Lower leg skin (tissue), 4 donors: ENCODE data around the gene LRRIQ1. TPM values are rescaled to one million over a fixed set of nuclear protein-coding genes. Genes with fewer than 3 reads are reported as not detected.

Experiments used
- DNase-seq, 2 donors: peaks; one replicate each; pipeline ENCODE4 v3.0.0-alpha.2; 2019; ENCODE audit warnings: low spot score in 2 of 2
- H3K4me3 ChIP-seq: fragments of 200-600 bp; sonication (generic); 2 replicates; pipeline ENCODE4 v1.5.1; 2017; ENCODE audit warnings: mild to moderate bottlenecking, low read depth; ENCODE audit not compliant: poor library complexity, severe bottlenecking
- POLR2A ChIP-seq, 2 donors: fragments of 450-650 bp; IDR thresholded peaks; one replicate each; pipeline ENCODE4 v1.6.1; 2016 to 2017; ENCODE audit warnings: antibody characterized with exemption in 2 of 2, mild to moderate bottlenecking in 1 of 2, moderate library complexity in 1 of 2
- WGBS, 2 donors: methylation state at CpG; one replicate each; pipeline ENCODE4 v1.1.5; 2018; 5-methylcytosine and 5-hydroxymethylcytosine counted together
- intact Hi-C: fragments of 100-400 bp; cut with DNase I; formaldehyde crosslinking; loops from one replicate; pipeline ENCODE4 v1.15.0; 2023; ENCODE audit warnings: low total_unique reads
- total RNA-seq, 4 donors: library from RNA; depleted of rRNA; stranded (reverse); fragments of >200 nt; gene quantifications; one replicate each; pipeline ENCODE4 v1.1.0, GENCODE V29; 2016
- TF ChIP-seq, protein P1 (sequence below), 3 donors: fragments of 450-650 bp; IDR thresholded peaks; one replicate each; pipeline ENCODE4 v1.5.1; 2016; ENCODE audit warnings: antibody characterized with exemption in 3 of 3, mild to moderate bottlenecking in 3 of 3, moderate library complexity in 2 of 3

The LRRIQ1 gene
- total RNA-seq, 4 donors from 2014 or later, result not detected

DNA sequence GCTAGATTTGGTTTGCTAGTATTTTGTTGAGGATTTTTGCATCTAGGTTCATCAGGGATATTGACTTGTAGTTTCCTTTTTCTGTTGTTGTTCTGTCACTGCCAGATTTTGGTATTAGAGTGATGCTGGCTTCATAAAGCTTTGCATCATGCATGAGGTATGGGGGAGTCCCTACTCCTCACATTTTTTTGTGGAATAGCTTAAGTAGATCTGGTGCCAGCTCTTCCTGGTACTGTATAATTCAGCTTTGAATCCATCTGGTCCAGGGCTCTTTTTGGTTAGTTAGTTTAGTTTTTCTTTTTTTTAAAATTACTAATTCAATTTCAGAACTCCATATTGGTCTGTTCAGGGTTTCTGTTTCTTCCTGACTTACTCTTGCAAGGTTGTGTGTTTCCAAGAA, 59.4 kb downstream of the LRRIQ1 start:
- no peak overlapping the region for H3K4me3 ChIP-seq
- TF ChIP-seq POLR2A (IDR thresholded peaks at IDR 0.05), result no peak
- TF ChIP-seq, protein P1, sequence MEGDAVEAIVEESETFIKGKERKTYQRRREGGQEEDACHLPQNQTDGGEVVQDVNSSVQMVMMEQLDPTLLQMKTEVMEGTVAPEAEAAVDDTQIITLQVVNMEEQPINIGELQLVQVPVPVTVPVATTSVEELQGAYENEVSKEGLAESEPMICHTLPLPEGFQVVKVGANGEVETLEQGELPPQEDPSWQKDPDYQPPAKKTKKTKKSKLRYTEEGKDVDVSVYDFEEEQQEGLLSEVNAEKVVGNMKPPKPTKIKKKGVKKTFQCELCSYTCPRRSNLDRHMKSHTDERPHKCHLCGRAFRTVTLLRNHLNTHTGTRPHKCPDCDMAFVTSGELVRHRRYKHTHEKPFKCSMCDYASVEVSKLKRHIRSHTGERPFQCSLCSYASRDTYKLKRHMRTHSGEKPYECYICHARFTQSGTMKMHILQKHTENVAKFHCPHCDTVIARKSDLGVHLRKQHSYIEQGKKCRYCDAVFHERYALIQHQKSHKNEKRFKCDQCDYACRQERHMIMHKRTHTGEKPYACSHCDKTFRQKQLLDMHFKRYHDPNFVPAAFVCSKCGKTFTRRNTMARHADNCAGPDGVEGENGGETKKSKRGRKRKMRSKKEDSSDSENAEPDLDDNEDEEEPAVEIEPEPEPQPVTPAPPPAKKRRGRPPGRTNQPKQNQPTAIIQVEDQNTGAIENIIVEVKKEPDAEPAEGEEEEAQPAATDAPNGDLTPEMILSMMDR (IDR thresholded peaks at IDR 0.05), result no peak
- no peak for DNase-seq
- intact Hi-C loops, result no loop called here

DNA sequence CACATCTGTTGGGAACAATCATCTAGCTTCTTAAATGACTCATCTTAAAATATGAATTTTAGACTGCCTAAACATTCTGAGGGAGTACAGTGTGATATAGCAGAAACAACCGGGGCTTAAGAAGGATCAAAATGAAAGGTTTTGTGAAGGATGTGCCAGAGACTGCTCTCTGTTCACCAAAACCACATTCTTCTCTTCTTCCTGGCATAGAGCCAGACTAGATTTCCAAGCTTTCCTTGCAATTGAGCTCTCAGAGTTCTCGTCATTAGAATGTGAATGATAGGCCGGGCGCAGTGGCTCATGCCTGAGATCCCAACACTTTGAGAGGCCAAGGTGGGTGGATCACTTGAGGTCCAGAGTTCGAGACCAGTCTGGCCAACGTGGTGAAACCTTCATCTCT, 94.5 kb downstream of the LRRIQ1 start:
- intact Hi-C loops, result no loop called here
- TF ChIP-seq POLR2A (IDR thresholded peaks at IDR 0.05), result no peak
- TF ChIP-seq, protein P1 (IDR thresholded peaks at IDR 0.05), result no peak
- H3K4me3 ChIP-seq, result no peak overlapping the region
- no peak for DNase-seq
- WGBS, 2 donors, result 80 to 87% methylated on average over 6 of the region's 6 CpGs

DNA sequence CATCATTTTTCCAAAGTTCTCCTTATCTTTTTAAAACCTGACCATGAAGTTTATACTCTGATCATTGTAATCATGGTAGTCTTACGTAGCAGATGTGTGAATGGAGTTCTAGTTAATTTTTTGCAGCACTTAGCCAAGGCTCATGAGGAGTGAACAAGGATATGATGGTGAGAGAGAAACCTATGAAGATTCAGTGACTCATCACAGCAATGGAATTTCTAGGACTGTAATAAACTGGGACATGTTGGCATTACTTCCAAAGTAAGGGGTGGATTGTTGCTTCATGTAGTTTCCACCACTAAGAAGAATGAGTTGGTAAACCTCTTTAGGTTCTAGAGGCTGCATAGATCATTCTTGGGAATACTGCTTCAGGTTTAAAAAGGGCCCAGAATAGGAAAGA, 102.7 kb downstream of the LRRIQ1 start:
- H3K4me3 ChIP-seq, result no peak overlapping the region
- intact Hi-C loops, result no loop called here
- TF ChIP-seq POLR2A (IDR thresholded peaks at IDR 0.05), result no peak
- TF ChIP-seq, protein P1 (IDR thresholded peaks at IDR 0.05), result no peak
- WGBS, 2 donors, result 86 to 87% methylated on average over 1 of the region's 1 CpG
- DNase-seq, result no peak

DNA sequence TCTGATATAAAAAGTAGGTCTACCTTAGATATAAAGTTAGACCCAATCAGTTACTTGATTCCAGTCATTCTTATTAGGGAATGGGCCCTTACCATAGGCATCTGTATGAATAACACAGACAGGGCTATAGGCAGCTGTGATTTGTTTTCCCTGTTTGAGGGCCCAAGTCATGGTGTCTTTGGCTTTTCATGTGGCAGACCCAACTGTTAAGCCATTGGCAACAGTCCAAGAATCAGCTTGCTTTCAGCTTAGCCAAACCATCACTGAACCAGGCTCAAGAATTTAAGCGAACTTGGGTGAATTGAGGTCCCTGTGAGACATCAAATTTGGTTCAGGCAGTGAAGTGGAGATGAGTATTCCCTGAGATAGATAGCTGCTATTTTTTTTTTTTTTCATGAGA, 111.2 kb downstream of the LRRIQ1 start:
- intact Hi-C loops, result no loop called here
- no peak for TF ChIP-seq POLR2A (IDR thresholded peaks at IDR 0.05)
- TF ChIP-seq, protein P1 (IDR thresholded peaks at IDR 0.05), result no peak
- 79 to 92% methylated on average over 1 of the region's 1 CpG for WGBS, 2 donors
- no peak overlapping the region for H3K4me3 ChIP-seq
- DNase-seq, result no peak

DNA sequence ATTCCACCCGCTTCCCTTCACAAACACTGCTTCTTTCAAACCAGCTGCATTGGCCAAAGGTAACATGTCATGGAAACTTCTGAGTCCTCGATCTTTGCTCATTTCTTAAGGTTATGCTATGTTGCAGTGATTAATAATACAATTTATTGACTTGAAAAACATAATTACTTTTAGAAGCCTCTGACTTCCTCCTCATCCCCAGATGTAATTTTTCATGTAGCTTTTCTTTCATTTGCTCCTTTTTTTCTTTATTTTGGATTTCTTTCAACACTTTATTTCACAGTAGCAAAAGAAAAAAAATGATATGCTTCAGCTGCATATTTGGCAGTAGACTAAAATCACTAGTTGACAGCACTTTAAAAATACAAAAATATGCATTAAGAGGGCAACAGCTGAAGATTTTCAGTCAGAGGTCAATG, 116.2 kb downstream of the LRRIQ1 start:
- TF ChIP-seq POLR2A (IDR thresholded peaks at IDR 0.05), result no peak
- TF ChIP-seq, protein P1 (IDR thresholded peaks at IDR 0.05), result no peak
- H3K4me3 ChIP-seq, result no peak overlapping the region
- intact Hi-C loops, result no loop called here
- WGBS, 2 donors, result 67 to 70% methylated on average over 2 of the region's 2 CpGs
- DNase-seq, result no peak

DNA sequence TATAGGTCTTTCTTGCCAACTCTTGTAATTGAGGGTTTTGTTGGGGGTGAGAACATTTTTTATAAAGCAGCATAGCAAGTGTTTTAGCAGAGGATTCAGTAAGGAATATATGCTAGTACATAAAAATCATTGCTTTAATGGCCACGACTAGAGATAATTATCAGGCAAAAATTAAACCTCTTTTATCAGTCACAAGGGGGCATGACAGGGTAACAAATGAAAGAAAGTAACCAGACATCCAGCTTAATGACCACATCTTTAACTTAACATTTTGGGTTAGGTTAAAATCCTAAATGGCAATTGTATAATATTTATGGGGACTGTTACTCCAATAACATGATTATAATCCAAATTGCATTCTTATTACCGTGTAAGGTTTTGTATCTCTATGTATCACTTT, 119.6 kb downstream of the LRRIQ1 start:
- no peak for DNase-seq
- H3K4me3 ChIP-seq, result no peak overlapping the region
- no peak for TF ChIP-seq POLR2A (IDR thresholded peaks at IDR 0.05)
- TF ChIP-seq, protein P1 (IDR thresholded peaks at IDR 0.05), result no peak
- intact Hi-C loops, result no loop called here
- WGBS, 2 donors, result 33 to 38% methylated on average over 2 of the region's 2 CpGs
